ENCODE data around the gene PROZ.
"Not testable (repeated sequence)": the region's sequence is repeated elsewhere in the genome, so short reads cannot be mapped to it uniquely, and the experiment has no call there.

Gene PROZ, protein sequence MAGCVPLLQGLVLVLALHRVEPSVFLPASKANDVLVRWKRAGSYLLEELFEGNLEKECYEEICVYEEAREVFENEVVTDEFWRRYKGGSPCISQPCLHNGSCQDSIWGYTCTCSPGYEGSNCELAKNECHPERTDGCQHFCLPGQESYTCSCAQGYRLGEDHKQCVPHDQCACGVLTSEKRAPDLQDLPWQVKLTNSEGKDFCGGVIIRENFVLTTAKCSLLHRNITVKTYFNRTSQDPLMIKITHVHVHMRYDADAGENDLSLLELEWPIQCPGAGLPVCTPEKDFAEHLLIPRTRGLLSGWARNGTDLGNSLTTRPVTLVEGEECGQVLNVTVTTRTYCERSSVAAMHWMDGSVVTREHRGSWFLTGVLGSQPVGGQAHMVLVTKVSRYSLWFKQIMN

DNA sequence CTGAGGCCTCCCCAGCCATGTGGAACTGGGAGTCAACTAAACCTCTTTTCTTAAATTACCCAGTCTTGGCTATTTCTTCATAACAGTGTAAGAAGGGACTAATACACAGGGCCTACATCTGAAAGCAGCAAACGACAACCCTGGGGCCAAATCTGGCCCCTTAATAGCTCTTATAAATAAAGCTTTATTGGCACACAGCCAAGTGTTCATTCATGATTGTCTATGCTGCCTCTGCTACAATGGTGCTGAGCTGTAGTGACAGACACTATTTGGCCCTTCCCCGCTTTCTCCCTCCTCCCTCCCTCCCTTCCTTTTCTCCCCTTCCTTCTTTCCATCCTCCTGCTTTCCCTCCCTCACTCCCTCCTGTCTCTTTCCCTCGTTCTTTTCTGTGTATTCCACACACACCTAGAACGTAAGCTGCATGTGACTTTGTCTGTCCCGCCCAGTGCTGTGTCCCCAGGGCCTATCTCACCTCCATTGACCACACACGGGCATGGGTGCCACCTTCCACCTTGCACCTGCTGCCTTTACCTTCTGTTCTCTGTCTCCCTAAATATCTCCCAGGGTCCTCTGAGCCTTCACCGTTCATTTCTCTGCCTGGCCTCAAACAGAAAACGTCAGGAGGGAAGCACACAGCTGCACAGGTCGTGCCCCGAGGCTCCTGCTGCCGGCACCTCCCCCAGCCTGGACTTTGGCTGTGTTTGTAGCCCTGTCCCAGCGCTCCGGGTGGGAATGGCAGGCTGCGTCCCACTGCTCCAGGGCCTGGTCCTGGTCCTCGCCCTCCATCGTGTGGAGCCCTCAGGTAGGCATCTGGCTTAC lies at the start of gene PROZ:
Gene PROZ (plus strand): TSS at position 720 of the 819 bp plus-strand sequence. CDS start 13 bp downstream, at position 733.
- DNase-seq = no peak

DNA sequence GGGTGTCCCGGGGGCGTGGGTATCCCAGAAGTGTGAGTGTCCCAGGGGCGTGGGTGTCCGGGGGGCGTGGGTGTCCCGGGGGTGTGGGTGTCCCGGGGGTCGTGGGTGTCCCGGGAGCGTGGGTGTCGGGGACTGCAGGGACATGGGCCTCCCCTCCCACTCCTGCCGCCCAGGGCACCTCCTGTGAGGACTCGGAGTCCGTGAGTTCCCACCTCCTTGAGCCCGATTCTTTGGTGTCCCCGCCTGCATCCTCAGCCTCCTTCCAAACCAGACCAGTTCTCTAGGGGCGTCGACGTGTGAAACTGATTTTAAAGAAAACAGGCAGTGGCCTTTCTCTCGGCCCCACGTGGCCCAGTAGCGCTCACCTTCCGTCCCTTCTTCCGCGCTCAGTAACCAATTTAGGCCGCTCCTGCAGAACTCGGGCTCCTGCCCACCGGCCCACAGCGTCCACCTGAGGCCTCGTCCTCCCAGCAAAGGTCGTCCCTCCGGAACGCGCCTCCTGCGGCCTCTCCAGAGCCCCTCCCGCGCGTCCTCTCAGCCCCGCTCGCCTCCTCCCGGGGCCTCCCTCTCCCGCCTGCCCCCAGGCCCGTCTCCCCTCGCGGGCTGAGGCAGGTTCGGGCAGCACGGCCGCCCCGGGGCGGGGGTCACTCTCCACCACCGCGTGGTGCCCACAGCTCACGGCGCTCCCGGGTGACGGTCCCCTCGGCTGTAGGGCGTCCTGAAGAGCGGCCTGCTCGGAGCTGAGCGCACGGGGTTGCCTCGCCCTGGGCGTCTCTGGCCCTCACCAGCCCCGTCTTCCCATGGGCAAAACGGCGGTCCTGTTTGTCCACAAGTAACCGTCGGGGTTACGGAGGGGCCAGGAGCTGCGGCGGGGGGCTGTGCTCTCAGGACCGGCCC lies 49.0 kb upstream of the PROZ start:
- no peak for DNase-seq

DNA sequence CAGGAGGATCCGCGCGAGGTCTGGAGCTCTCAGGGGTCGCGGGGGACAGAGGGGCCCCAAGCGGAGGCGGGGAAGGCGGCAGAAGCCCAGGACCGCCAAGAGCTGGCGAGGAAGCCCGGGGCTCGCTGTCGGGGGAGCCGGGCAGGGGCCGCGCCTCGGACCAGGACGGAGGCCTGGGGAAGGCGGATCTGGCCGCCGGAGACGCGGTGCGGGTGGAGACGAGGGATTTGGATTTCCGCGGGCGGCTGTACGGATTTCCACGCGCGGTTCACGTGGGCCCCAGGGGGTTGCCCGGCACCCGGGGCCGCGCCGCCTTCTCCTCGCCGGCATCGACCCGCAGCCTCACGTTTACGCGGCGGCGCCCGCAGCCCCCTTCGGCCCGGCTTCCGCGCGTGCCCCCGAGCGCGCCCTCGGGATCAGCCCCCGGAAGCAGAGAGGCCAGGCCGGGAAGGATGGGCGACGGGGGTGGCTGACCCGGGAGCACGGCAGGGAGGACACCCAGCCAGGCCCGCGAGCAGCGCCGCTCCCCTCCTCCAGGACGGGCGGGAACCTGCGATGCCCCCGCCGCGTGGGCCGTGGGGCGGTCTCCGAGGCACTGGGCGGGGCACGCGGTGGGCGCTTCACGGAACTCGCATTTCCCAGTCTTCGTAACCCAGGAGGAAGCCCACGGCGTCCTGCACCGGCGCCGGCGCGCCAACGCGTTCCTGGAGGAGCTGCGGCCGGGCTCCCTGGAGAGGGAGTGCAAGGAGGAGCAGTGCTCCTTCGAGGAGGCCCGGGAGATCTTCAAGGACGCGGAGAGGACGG lies 48.2 kb upstream of the PROZ start:
- no peak for DNase-seq

DNA sequence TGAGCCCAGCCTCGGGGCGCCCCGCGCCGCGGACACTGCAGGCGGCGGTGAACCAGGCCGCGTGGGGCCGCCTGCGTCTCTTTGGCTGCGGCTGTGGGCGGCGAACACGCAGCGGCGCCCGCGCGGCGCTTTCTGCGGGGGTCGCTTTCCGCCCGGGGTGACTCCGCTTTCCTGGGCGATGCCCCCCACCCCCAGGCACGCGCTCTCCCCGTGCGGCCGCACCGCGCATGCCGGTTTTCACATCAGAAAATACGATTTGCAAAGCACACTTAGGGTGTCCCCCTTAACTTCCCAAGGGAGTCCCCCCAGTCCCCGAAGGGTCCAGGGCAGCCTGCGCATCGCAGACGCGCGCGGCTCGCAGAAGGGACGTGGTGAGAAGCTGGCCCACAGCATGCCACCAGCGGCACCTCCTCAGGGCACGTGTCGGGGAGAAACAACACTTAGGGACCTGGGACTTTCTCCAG lies 47.6 kb upstream of the PROZ start:
- no peak for DNase-seq

DNA sequence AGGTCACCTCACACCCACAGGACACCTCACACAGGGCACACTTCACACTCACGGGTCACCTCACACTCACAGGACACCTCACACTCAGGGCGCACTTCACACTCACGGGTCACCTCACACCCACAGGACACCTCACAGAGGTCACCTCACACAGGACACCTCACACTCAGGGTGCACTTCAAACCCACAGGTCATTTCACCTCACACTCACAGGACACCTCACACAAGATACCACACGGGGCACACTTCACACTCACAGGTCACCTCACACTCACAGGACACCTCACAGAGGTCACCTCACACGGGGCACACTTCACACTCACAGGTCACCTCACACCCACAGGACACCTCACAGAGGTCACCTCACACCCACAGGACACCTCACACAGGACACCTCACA lies 46.6 kb upstream of the PROZ start:
- DNase-seq = not testable (repeated sequence)

DNA sequence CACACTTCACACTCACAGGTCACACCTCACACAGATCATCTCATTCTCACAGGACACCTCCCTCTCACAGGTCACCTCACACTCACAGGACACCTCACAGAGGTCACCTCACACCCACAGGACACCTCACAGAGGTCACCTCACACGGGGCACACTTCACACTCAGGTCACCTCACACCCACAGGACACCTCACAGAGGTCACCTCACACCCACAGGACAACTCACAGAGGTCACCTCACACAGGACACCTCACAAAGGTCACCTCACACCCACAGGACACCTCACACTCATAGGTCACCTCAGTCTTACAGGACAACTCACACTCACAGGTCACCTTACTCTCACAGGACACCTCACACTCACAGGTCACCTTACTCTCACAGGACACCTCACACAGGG lies 46.0 kb upstream of the PROZ start:
- DNase-seq = not testable (repeated sequence)

DNA sequence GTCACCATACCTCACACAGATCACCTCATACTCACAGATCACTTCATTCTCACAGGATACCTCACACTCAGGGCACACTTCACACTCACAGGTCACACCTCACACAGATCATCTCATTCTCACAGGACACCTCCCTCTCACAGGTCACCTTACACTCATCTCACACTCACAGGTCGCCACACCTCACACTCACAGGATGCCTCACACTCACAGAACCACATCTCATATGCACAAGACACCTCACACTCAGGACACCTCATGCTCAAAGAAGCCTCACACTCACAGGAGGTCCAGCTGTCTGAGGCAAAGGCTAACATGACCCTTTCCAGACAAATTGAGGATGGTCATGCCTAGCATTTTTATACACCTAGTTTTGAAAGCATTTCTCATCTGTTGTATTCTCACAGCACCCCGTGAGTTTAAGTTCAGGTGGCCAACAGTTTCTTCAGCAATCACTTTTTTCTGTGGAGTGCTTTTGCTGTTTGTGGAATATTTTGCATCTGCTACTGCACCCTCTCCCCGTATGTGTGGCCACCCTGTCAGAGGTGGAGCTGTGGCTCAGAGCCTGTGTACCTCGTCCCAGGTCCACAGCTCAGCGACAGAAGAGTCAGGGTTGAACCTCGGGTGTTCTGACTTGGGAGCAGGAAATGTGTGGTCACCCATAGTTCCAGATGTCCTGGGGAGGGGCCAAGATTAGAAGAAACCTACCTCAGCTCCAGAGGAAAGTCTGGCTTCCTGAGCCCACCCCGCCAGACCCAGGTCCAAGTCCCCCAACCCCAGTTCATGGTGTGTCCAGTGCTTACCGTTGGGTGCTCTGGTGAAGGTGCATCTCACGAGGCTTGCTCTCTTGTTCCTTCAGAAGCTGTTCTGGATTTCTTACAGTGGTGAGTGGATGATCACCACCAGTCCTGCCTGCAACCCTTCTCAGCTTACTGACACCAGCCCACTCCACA lies 45.3 kb upstream of the PROZ start:
- DNase-seq = no peak

DNA sequence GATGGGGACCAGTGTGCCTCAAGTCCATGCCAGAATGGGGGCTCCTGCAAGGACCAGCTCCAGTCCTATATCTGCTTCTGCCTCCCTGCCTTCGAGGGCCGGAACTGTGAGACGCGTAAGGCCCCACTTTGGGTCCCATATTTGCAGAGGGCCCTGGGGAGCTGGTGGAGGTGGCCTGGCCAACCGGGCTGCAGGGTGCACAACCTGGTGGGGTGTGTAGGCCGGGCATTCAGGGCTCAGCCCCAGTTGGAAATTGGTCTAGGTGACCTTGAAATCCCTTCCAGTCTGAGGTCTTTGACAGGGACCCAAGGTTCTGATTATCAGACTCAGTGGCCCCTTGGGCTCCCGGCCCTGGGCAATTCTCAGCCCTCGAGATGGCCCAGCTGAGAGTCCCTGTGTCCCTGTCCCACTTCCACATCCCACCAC lies 44.6 kb upstream of the PROZ start:
- no peak for DNase-seq

DNA sequence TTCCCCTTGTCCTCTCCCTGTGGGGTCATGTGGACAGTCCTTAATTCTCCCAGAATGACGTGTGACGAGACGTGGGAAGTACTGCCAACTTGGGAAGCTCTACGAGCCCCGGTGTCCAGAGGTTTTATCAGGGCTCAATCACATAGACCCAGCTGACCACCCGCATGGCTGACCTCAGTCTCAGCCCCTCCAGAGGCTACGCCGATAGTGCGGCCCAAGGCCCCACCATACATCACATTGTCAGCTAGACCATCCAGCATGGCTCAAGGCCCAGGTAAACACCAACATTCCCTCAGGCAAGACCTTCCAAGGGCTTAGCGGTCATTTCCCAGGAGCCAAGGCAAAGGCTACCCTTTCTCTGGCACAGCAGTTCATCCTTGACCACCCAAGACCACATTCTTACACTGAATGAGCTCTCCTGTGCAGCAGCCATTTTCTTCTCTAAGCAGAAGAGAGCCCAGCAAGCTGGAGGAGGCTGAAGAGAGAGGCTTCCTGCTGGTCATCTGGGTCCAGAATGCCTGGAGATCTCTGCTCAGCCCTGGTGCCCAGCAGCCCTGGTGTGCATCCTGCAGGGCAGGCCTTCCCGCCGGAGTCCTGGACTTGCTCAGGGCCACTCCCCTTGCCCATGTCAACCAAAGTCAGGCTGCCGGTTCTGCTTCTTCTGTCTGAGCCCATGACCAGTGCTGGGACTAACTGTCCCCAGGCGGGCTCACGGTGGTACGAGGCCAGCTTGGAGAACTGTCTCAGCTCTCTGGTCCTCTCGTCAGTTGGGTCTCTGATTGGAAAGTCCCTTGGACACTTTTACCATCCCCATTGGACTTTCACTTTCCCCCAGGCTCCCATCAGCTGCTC lies 43.7 kb upstream of the PROZ start:
- no peak for DNase-seq

DNA sequence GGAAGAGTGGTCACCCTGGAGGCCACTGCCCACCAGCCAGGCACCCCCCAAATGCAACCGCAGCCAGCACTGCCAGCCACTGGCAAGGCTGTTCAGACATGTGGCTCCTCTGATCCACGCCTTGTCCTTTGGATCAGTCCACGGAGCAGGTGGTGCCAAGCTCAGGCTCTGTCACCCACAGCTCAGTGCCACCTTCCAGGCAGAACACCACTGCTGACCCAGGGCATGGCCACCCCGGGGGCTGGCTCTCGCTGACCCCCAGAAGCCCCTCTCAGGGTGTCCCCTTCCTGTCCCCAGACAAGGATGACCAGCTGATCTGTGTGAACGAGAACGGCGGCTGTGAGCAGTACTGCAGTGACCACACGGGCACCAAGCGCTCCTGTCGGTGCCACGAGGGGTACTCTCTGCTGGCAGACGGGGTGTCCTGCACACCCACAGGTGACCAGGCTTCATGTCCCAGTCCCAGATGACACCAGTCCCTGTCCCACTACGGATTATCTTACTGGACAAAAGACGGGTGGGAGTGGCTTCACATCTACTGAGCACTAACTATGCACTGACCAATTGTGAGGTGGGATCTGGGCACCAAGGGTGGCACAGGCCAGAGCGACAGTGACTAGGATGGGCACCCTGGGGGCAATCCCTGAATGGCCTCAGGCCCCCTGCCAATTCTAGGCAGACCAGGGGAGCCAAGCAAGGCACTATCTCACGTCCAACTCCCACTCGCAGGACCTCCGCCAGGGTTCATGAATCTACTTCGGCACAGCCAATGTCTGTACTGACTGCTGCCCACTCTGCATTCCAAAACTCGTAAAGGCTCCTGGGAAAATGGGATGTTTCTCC lies 42.9 kb upstream of the PROZ start:
- no peak for DNase-seq

DNA sequence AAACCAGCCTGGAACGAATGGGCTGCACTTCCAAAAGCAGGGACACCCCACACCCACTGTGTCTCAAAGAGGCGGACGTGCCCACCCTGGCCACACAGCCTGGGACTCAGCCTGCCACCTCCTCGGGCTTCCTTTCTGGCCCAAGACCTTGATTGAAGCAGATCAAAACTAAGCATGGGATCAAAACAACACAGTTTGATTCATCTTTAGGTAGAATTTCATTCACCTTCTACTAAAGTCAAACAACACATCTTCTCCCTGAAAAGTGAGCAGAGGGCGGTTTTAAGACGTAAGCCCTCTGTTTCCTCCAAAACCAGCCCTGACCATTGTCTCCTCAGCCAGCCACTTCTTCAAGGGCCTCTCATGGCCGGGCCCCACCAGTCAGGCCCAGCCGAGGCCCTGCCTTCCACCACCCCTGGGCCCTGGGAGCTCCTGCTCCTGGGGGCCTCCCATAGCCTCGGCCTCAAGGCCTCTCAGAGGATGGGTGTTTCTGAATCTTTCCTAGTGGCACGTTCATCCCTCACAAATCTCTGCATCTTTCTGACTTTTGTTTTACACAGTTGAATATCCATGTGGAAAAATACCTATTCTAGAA lies 42.1 kb upstream of the PROZ start:
- DNase-seq = no peak

DNA sequence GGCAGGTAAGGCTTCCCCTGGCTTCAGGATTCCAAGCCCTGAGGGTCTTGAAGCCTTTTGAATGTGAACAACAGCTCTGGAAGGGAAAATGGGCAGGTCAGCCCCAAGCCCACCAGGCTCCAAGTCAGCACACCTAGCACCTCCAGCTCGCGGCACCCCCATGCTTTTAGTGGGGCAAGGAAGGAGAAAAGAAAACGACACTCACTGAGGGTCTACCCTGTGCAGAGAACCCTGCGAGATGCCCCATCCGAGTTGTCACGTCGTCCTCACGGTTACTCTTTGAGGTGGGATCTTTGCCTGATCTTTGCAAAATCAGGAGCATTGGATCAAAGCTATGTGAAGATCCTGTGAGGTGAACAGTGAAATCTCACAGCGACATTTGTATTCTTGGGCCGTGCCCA lies 41.6 kb upstream of the PROZ start:
- no peak for DNase-seq

DNA sequence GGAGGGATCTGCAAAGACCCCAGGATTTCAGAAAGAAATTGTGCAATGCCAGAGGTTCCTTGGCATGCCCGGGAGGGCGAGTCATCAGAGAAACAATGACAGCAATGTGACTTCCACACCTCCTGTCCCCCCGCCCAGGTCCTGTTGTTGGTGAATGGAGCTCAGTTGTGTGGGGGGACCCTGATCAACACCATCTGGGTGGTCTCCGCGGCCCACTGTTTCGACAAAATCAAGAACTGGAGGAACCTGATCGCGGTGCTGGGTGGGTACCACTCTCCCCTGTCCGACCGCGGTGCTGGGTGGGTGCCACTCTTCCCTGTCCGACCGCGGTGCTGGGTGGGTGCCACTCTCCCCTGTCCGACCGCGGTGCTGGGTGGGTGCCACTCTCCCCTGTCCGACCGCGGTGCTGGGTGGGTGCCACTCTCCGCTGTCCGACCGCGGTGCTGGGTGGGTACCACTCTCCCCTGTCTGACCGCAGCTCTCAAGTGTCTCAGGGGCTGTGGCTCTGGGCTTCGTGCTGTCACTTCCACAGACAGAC lies 41.0 kb upstream of the PROZ start:
- no peak for DNase-seq

DNA sequence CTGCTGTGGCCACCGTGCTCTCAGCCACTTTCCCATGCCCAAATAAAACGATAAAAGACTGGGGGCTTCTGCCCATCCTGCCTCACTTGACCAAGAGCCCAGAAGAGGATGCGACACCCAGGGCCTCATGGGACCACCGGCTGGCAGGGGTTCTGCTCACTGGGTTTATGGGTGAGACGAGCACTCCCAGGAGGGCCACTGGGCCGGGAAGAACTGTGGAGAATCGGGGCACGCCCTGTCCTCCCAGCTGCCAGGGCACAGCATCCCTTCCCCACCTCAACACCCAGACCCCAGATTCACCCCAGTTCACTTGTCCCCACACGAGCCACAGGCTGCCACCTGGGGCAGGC lies 40.6 kb upstream of the PROZ start:
- DNase-seq = no peak

DNA sequence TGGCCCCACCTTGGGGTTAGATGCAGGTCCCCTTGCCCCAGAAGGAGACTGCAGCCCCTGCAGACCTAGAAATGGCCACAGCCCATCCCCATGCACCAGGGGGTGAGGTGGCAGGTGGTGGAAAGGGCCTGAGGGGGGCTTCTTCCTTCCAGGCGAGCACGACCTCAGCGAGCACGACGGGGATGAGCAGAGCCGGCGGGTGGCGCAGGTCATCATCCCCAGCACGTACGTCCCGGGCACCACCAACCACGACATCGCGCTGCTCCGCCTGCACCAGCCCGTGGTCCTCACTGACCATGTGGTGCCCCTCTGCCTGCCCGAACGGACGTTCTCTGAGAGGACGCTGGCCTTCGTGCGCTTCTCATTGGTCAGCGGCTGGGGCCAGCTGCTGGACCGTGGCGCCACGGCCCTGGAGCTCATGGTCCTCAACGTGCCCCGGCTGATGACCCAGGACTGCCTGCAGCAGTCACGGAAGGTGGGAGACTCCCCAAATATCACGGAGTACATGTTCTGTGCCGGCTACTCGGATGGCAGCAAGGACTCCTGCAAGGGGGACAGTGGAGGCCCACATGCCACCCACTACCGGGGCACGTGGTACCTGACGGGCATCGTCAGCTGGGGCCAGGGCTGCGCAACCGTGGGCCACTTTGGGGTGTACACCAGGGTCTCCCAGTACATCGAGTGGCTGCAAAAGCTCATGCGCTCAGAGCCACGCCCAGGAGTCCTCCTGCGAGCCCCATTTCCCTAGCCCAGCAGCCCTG lies 40.0 kb upstream of the PROZ start:
- no peak for DNase-seq

DNA sequence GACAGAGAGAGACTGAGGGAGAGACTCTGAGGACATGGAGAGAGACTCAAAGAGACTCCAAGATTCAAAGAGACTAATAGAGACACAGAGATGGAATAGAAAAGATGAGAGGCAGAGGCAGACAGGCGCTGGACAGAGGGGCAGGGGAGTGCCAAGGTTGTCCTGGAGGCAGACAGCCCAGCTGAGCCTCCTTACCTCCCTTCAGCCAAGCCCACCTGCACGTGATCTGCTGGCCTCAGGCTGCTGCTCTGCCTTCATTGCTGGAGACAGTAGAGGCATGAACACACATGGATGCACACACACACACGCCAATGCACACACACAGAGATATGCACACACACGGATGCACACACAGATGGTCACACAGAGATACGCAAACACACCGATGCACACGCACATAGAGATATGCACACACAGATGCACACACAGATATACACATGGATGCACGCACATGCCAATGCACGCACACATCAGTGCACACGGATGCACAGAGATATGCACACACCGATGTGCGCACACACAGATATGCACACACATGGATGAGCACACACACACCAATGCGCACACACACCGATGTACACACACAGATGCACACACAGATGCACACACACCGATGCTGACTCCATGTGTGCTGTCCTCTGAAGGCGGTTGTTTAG lies 39.2 kb upstream of the PROZ start:
- DNase-seq = no peak

DNA sequence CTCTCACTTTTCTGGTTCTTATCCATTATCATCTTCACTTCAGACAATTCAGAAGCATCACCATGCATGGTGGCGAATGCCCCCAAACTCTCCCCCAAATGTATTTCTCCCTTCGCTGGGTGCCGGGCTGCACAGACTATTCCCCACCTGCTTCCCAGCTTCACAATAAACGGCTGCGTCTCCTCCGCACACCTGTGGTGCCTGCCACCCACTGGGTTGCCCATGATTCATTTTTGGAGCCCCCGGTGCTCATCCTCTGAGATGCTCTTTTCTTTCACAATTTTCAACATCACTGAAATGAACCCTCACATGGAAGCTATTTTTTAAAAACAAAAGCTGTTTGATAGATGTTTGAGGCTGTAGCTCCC lies 38.6 kb upstream of the PROZ start:
- no peak for DNase-seq
